ENCODE data around the gene OTULIN.

OTULIN gene

DNA sequence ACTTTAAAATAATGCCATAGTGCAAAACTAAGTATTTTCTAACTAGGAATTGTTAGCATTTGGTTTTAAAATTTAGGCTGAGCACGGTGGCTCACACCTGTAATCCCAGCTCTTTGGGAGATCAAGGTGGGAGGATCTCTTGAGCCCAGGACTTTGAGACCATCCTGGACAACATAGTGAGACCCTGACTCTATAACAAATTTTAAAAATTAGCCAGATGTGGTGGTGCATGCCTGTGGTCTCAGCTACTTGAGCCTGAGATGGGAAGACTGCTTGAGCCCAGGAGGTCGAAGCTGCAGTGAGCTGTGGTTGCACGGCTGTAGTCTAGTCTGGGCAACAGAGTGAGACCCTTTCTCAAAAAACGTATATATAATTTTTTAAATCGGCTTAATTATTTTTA lies 4.9 kb downstream of the OTULIN start:
- DNase-seq, result no peak

DNA sequence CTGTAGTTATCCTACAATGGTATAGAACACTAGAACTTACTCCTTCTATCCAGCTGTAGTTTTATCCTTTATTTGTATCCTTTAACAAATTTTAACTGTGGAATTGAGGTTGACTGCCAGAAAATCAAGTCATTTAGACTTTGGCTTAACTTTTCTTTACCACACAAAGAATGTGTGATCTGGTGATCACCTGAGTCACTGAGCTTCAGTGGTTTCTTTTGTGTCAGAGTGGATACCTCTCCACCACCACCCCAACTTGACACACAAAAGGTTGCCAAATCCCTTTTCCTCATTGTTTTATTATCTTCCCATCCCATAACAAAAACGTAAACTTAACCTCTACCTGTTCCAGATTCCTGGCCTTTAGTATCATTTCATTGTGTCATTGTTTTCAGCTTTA lies 5.5 kb downstream of the OTULIN start:
- DNase-seq, result no peak

DNA sequence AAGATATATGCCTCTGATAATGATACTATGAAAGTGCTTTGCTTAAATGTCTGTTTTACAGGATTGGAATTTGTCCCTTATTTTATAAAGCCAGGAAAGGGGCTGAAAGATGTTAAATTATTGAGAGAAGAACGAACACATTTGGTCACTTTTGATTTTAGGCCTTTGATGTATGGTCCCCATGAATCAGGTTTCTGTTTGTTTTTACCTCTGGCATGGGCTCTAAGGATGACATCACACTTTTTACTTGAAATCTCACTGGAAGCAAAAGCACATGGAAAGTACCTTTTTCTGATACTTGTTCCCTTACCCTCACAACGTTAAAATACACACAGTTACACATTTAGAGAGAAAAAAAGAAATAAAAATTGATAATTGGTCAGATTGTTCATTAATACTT lies 6.9 kb downstream of the OTULIN start:
- DNase-seq, result peak; percentile 15

DNA sequence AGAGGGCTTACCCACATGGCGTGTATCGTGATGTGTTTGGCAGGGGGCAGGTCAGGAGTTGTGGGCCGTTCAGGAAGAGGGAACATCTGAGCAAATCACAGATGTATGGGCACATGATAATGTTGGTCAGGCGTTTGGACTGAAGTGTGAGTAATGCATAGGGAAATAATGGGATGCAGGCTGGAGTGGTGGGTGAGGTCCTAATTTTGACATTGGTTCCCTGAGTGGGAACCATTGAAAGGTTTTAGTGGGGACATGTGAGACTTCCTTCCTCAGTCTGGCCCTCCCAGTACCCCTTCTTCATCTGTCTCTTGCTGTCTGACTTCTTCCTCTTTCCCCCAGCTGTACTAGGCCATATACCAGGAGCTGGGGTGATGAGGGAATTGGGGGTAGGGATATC lies 7.6 kb downstream of the OTULIN start:
- DNase-seq, result peak; percentile 67

DNA sequence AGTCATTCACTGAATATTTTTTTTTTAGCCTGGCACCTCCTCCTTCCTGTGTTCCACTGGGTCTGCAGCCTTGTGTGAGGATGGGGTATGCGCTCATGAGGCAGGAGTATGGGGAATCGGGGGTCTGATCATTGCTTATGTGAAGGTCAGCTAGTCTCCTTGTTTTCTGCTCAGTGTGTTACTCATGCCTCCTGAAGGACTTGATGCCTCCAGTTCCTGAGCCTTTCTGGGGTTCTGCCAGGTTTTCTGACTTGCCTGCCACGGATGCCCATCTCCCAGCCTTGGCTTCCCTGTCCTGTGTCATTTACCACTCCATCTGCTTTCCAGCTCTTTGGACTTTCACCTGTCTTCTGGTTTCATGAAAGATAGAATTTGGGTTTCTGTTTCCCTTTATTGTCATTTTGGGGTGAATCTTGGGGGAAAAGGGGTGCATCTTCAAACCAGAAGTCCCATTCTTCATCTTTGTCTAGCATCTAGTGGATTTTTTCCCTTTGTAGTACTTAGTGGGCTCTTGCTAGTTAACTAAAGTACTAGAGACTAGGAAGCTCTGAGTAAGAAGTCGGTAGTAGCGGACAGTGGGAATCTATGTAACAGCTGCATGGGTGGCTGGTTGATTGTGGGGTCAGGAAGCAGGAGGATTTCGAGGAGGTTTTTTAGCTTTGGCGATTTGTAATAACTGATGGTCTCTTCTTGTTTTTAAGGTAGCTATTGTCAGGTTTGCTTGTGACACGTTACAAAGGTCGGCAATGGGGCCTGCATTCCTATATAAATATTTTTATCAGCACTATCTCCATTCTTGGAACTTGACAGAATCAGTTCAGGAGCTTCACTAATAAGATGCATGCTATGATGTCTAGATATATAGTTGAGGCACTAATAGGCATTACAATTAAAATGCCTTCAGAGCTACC lies 8.2 kb downstream of the OTULIN start:
- DNase-seq, result no peak

DNA sequence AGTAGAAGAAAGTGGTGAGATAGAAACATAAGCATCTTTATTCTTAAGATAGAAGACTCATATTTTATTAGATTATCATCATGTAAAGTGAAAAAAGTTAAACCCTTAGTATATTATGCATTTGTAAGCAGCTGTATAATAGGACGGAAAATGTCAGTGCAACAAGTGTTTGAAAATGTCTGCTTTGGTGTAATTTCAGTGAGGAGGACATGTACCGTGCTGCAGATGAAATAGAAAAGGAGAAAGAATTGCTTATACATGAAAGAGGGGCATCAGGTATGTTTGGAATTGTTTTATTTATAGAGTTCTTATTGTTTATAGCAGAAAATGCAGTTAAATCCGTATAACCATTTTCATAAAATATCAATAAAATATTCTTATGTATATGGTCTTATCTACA lies 8.9 kb downstream of the OTULIN start:
- no peak for DNase-seq

DNA sequence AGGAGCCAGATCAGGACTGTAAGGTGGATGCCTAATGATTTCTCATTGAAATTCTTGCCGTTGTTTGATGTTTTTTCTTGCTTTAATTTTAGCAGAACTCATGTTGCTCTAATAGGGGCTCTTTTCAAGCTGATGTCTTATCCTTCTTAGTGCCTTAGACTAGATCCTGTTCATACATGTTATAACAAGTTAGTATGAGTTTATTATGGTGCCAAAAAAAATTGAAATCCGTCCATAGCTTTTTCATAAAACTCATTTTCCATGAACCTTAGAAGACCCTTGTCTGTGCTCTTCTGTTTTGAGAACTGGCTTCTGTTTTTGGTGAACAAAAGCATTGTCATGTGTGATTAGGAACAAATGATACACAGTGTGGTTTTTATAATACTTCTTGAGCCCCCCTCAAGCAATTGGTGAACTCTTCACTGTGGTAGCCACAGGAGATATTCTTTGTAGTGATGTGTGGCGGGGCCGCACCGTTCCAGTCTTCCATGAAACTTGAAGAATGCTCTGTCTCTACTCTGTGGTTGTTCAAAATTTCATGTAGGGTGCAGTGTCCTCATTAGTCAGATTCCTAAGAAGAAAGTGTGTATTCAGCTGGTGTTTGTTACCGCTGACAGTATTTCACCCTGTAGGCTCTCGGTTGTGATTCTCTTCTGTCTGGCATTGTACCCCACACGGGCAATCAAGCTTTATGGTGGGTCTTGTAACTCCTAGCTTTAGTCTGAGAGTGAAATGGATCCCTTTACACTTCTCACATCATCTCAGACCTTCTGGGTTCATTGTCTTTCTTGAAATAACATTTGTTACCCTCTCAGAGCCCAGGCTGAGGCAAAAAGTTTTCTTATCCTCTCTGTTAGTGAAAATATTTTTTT lies 10.7 kb downstream of the OTULIN start:
- DNase-seq, result no peak

DNA sequence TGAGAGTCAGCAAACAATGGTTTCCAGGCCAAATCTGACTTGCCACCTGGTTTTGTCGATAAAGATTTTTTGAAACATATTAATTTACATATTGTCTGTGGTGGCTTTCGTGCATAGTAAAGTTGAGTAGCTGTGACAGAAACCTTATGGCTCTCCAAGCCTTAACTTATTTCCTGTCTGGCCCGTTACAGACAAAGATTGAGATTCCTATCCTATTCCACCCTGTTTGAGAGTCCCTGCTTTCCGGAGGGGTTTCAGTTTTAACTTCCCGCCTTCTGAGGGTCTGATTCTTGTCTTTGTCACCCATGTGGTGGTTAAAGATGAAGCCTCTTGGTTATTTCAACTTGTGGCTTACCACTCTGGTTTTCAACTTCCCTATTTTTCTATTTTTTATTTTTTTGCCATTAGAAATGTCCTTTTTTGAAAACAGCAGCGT lies 11.4 kb downstream of the OTULIN start:
- peak; percentile 64 for DNase-seq

DNA sequence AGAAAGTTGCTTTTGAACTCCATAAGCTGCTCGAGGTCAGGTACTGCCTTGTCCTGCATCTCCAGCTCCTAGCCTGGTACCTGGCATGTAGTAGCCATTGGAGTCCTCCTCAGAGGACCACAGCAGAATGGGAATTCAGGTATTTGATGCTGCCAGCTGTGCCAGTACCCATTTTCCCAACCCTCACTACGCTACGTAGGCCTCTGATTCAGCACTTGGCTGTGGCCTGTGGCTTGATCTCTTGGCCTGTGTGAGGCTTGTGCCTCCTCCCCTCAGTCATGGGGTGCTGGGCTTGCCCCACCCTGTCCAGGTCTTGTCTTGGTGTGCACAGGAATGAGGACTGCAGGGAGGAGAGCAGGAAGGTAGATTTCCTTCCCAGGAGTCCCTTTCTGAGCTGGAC lies 11.8 kb downstream of the OTULIN start:
- peak; percentile 23 for DNase-seq

DNA sequence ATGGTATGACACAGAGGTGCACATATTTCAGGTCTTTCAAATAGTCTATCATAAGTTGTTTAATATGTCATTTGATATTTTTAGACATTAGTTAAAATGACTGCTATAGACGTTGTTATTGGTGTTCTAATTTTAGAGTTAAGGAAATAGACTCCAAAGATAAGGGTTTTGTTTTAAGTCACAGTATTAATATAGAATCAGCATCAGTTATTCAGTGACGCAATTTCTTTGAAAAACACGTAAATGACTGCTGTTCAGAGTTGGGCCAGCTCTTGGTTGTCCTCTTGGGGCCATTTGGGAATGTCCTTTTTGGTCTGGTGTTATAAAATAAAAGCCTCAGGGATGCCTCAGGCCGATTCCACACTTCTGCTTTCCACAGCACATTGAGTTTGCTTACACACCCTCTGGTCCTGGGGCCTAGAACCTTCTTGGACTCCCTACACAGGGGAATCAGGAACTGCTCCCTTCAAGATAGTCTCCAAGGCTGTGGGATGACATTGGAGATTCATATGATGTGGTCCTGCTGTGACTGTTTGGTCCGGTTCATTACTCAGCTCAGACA lies 14.3 kb downstream of the OTULIN start:
- DNase-seq, result peak; percentile 53

DNA sequence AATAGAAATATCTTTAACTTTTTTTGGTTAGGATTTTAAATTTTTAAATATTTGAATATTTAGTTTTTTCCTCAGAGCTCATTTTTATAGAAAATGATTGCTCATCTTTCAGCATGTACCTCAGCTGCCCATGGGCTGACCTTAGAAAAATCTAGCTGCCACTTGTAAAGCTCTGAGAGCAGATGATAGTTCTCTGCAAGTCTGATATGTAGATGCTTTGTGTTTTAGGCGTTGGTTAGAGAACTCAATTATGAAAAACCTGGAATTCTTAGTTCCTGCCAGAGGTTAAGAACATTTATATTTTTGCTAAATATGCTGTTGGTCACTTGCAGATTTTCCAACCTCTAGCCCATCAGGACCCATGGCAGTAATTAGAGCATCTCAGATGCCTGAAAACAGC lies 15.1 kb downstream of the OTULIN start:
- DNase-seq, result no peak

DNA sequence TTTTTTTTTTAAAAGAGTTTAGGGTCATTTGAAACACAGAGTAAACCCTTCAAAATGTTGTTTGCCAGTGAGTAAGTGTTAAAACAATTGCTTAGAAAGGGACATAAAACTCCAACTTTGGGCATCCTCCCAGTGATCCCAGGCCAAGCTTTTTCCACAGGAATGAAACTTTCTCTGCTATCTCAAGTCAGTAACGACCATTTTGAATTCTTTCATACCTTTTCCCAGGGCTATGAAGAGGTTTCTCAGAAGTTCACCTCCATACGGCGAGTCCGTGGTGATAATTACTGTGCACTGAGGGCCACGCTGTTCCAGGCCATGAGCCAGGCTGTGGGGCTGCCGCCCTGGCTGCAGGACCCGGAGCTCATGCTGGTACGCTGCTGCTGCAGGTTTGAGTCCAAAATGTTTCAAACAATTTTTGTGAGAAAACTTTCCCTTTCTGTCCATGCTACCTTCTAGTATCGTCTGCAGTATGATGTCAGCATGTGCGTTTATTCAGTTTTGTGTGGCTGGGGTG lies 16.8 kb downstream of the OTULIN start:
- DNase-seq, result no peak

DNA sequence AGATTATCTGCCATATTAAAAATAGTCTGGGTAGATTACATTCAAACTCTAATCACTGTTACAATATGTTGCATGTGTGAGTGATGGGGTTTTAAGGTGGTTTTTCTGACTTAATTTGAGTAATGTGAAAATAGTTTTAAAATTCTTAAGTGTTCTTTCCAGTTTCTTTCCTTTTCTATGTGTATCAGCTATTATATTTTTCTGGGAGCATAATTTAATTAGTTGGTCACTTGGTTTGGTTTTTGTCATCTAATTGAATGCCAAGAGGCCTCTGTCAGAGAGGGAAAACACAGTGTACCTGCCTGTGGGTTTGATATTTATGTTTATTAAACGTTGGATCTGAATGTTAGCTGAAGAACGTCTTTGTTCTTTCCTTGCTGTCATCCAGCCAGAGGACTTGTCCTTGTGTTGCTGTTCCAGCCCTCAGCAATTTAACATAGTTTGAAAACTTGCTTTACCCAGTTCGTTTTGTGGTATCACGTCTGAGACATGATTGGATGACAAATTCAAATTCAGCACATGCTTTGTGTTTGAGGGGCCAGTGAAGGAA lies 19.5 kb downstream of the OTULIN start:
- no peak for DNase-seq

DNA sequence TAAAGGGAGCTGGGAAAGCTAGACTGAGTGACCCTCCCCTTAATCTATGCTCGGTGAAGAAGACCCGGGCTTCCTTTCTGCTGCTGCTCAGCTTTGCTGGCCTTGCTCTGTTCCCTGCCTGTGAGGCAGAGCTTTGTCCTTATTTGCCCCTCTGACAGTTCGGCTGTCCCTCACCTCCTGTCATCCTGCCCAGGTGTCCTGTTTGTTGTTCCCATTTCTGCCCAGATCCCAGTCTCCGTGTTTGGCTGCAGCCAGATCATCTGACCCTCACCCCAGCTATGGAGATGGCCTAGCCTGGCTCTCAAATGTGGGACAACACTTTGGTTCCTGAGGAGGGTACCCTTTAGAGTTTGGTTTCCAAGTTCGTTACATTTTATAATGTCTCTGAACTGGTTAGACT lies 20.2 kb downstream of the OTULIN start:
- DNase-seq, result no peak

DNA sequence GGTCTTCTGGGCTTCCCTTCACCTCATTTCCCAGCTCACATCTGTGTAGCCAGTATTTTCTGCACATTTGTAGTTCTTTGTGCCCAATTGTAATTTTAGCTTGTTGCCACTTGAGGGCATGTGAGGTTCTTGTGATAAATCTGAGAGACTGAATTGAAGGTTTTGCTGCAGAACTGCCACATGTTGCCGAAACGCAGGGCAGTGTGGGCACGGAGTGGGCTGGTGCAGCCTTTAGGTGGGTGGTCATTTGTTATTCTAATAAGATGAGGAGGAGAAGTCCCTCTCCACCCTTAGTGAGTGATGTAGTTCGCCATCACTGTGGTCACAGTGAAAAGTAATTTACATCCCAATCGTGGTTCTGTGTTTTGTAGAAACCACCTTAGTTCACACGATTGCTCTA lies 21.2 kb downstream of the OTULIN start:
- DNase-seq, result peak; percentile 62

DNA sequence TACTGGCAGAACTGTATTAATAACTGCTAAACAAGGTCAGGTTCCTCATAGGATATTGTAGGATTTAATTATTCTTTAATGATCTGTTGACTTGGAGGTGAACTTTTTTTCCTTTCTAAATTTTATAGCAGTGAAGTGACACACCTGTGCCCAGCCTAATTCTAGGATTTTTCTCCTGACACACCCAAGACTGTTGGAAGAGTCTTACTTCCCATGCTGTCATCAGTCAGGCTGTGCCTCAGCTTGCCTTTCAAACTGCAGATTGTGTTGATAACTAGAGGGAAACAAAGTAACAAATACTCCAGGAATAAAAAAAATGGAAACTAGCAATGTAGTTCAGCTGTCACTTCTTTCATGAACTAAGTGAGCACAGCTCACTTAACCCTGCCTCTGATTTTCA lies 22.0 kb downstream of the OTULIN start:
- DNase-seq, result no peak

DNA sequence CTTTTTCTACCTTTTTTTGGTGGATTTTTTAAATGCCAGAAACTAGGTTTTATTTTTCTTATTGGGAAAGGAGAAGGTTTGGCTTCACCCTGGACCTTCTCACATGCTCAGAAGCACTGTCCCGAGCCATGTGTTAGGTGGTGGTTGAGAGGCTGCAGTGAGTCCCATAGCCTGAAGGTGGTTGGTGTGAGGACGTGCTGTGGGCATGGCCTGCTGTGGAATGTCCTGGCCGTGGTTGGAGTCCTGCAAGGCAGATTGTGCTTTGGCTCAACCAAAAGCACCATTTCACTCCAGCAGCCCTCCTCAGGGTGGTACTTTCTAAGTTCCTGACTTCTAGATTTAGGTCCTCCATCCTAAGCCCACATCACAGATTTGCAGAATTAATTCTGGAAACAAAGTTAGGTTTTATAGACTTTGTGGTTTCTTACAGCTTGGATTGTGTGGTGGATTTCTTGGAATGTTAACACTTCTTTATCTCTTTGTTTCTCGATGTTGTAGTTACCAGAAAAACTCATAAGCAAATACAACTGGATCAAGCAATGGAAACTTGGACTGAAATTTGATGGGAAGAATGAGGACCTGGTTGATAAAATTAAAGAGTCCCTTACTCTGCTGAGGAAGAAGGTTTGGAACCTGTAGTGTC lies 22.6 kb downstream of the OTULIN start:
- no peak for DNase-seq

DNA sequence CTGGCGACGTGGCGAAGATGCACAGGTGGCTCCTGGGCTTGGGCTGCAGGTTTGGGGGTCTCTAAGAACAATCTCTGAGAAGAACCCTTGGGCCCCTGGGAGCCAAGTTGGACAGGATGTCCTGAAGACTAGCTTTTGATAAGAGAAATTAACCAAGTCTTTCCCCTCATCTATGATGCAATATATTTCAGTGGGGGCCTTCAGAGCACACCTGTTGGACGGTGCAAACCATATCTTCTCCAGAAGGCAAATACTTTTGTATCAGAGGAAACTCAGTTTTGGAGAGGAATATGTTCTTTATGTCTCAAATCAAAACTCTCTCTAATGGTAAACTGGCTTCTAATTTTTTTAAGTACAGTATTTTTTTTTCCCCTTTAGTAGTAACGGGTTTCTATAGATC lies 28.6 kb downstream of the OTULIN start:
- DNase-seq, result no peak

DNA sequence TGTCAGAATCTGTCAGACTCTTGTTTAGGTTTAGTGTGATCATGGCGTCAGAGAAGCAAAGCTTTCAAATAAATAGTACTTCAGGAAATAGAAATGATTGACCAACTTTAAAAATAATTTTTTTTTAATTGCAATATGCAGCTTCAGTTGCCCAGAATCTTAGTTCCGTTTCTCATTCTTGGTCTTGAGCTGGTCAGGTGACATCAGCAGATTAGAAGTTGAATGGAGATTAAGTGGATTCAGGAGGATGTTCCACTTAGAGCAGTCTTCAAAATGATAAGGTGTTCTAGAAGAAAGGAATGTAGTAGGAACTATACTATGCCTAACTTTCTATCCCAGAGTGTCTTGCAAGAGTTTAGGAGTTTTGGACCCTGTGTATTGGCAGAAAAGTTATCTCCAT lies 30.6 kb downstream of the OTULIN start:
- DNase-seq, result no peak

DNA sequence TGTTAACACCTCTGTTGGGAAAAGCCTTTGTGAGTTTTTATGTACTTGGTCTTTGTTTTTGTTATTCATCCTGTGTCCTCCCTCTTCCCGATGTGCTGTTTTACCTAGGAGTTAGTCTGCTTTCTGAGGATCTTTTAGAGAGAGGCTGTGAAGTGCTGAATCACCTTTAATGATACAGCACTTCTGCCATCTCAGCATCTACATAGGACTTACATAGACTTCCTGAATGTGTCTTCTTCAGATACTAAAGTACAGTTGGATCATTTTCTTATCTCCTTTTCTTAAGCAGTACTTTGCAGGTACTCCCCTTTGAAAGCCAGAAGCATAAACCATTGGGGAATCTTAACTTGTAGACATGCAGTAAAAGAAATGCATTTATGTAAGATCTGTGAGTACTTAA lies 31.5 kb downstream of the OTULIN start:
- DNase-seq, result no peak

DNA sequence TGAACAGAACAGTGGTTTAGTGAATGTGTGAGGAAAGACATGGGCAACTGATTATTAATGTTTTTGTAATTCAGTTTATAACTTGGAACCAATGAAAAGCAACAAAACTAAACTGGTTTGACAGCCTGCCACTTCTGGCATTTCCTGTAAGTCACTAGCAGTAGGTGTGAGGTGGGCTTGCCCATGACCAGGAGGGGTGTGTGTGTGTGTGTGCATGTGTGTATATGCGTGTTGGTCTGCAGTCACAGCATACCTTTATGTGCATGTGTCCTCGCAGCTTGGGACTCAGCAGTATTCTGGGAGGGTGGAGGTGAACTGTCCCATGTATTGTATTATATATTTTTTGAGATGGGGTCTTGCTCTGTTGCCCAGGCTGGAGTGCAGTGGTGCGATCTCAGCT lies 32.3 kb downstream of the OTULIN start:
- DNase-seq, result no peak

DNA sequence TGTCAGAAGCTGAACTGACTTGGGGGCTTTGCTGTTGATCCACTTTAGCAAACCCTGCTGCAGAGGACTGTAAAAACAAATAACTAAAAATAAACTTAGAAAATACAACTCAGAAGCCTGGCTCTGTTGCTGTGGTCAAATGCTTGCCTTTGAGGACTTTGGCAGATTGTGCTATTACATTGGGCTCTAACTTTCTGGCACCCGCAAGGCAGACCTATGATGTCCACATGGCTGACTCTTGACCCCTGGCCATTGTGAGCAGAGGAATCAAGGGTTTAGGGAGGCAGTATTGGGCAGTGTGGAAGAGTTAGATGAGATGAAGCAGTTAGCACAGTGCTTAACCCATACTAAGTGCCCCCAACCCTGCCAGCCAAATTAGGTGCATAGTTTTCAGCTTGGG lies 34.0 kb downstream of the OTULIN start:
- no peak for DNase-seq

DNA sequence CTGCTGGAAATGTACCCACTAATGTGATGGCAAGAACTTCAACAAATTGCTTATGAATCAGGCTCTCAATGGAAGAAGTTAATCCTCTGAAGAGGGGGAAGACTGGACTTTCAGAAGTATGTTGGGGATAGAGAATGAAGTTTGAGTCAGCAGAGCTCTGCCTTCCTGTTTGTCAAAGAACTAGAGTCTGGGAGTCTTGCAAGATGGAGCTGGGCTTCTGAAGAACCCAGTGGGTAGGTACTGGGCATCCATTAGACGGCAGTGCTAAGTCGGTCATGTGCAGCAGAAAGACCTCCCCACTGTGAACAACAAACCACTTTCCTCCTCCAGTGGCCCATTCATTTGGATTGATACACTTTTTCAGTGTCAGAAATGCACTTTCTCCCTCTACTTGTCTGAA lies 34.6 kb downstream of the OTULIN start:
- no peak for DNase-seq
